ENCODE measurements around the gene SCRN2. TPM values are rescaled to one million over a fixed set of nuclear protein-coding genes. Genes with fewer than 3 reads are reported as not detected.

Gene SCRN2
- total and polyA plus RNA-seq, 2 of the 13 experiments (the other 11 are each of a cell fraction or from before 2014, with no cell fraction given), result 21.7 to 29.5 TPM

DNA sequence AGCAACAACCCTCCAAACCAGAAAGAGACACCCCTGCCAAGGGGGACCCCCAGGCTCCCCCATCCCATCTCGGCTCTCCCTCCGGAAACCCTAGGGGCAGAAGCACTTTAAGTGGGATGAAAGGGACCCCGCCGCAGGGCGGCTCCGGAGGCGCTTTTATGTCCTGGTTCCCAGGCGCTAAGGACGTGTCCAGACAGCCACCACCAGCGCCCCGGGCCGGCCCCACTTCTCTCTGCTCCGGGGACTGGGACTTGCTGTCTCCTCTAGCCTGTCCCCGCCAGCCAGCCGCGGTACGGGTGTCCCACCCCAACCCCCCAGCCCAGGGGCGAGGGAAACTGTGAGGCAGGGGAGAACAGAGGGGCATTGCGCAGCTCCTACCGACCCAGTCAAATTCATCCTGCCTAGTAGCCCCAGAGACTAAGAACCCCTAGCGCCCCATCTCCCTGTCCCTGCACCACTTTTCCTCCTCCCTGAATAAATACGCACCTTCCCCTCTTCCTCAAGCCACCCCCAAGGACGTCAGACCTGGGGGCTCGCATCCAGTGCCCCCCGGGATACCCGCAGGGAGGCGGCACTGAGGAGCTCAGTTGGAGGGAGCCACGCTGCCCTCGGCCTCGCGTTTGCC is 5.8 kb upstream of the SCRN2 start:
- no peaks in the 10 kb centered on the region for H3K9me3 ChIP-seq (ENCODE audit: low read length)
- intact Hi-C loops (cut with micrococcal nuclease; ENCODE audit: unreplicated experiment), result no loop called here
- H3K4me1 ChIP-seq (ENCODE audit: insufficient read depth, low read length), result peaks cover 42% of the 10 kb centered on the region
- POLR2A ChIA-PET, result interaction anchor here (4.8 kb wide), 1 partner anchor 16 kb away, joined by 27 read pairs; the partner anchor contains the start of genes LRRC46 and MRPL10
- BruUV-seq (replicated peaks), result no TSS peak
- no peak overlapping the region for H3K4me2 ChIP-seq (ENCODE audit: low read depth, low read length)
- no peaks in the 10 kb centered on the region for H4K20me1 ChIP-seq (ENCODE audit: insufficient read depth, low read length)
- in situ Hi-C loops (cut with HindIII; ENCODE audit: extremely low pct_ligation_motif_present, low pct_unique_long_range_greater_than_20kb), result no loop called here
- FAIRE-seq (no peak), ATAC-seq (no peak), DNase-seq (ENCODE audit: low spot score) (no peak)
- H3K27ac ChIP-seq (ENCODE audit: extremely low read length, insufficient read depth, low read length), result no peak overlapping the region
- no peaks in the 10 kb centered on the region for H3K79me2 ChIP-seq (ENCODE audit: insufficient read depth, low read length)
- H3K36me3 ChIP-seq (replicated peaks in 1 of 2; ENCODE audit: control insufficient read depth in 1 of 2, insufficient read depth in 2 of 2, low read length in 2 of 2), result no peaks in the 10 kb centered on the region
- CTCF ChIA-PET (ENCODE audit: low intra/inter-chr PET ratio, low total read pairs), result no interaction called here
- no peak overlapping the region for H3K9ac ChIP-seq (ENCODE audit: insufficient read depth, low read depth, low read length)
- peaks cover 12 to 31% of the 10 kb centered on the region in 2 experiments for H3K27me3 ChIP-seq (ENCODE audit: control insufficient read depth in 1 of 2, insufficient read depth in 2 of 2, low read length in 2 of 2)
- TF ChIP-seq ELF1 (CRISPR knock-in tag; IDR thresholded peaks at IDR 0.05), result no peak
- no peak for TF ChIP-seq ZNF326 (CRISPR knock-in tag; IDR thresholded peaks at IDR 0.05; ENCODE audit: borderline replicate concordance)
- no peak for TF ChIP-seq HDAC2 (CRISPR knock-in tag; IDR thresholded peaks at IDR 0.05)
- TF ChIP-seq GATA4 (IDR thresholded peaks at IDR 0.05; ENCODE audit: borderline replicate concordance, low read depth), result no peak
- TF ChIP-seq HMGXB3 (CRISPR knock-in tag; IDR thresholded peaks at IDR 0.05; ENCODE audit: borderline replicate concordance), result no peak
- TF ChIP-seq MIER3 (CRISPR knock-in tag; IDR thresholded peaks at IDR 0.05; ENCODE audit: borderline replicate concordance), result no peak
- no peak for TF ChIP-seq ZNF614 (CRISPR knock-in tag; IDR thresholded peaks at IDR 0.05; ENCODE audit: borderline replicate concordance)
- no peak for TF ChIP-seq BCLAF1 (IDR thresholded peaks at IDR 0.05)
- TF ChIP-seq, protein P1, sequence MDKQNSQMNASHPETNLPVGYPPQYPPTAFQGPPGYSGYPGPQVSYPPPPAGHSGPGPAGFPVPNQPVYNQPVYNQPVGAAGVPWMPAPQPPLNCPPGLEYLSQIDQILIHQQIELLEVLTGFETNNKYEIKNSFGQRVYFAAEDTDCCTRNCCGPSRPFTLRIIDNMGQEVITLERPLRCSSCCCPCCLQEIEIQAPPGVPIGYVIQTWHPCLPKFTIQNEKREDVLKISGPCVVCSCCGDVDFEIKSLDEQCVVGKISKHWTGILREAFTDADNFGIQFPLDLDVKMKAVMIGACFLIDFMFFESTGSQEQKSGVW (CRISPR knock-in tag; IDR thresholded peaks at IDR 0.05; ENCODE audit: borderline replicate concordance), result no peak
- TF ChIP-seq ZNF839 (CRISPR knock-in tag; IDR thresholded peaks at IDR 0.05; ENCODE audit: borderline replicate concordance), result no peak
- TF ChIP-seq ZNF589 (CRISPR knock-in tag; conservative IDR thresholded peaks at IDR 0.05), result no peak
- no peak for TF ChIP-seq ZNF207 (IDR thresholded peaks at IDR 0.05; ENCODE audit: borderline replicate concordance)
- no peak for TF ChIP-seq SP140L (CRISPR knock-in tag; IDR thresholded peaks at IDR 0.05; ENCODE audit: borderline replicate concordance)
- no peak for TF ChIP-seq ERF (CRISPR knock-in tag; IDR thresholded peaks at IDR 0.05)
- H3K4me3 ChIP-seq (replicated peaks in 1 of 3; ENCODE audit: insufficient read depth in 1 of 3, low read depth in 2 of 3, low read length in 3 of 3), result no peak overlapping the region
- H2AFZ ChIP-seq (ENCODE audit: low read length), result no peak overlapping the region
- WGBS (ENCODE audit: low lambda C conversion rate), result 67% methylated on average over 21 of the region's 31 CpGs

Data from HepG2 (cell line).